Measurements from ENCODE around the gene KANK2. TPM values are rescaled to one million over a fixed set of nuclear protein-coding genes. Genes with fewer than 3 reads are reported as not detected.

The KANK2 gene
- total RNA-seq: 378 and 380 TPM in 2 replicates

GRCh38 chr19:11197291-11198174, at the start of gene KANK2:
KANK2 (minus strand) TSS chr19:11197545; CDS start chr19:11194511, 3,034 bp downstream.

GRCh38 chr19:11239377-11240000, 42.1 kb upstream of the KANK2 start, which contains the start of gene ANGPTL8:
ANGPTL8 (plus strand) TSS chr19:11239619; CDS start chr19:11239638, 19 bp downstream.

GRCh38 chr19:11155373-11156120, 41.8 kb downstream of the KANK2 start, which contains the start of gene SPC24:
SPC24 (minus strand) TSS chr19:11155782; CDS start chr19:11155776, 6 bp downstream.

Other genes with a start within 250 kb of the KANK2 start
- 64.4 and 77.7 TPM in 2 replicates for gene SMARCA4, start 236.5 kb downstream of the KANK2 start, total RNA-seq
- 406 and 458 TPM in 2 replicates for gene LDLR, start 108.1 kb downstream of the KANK2 start, total RNA-seq
- gene SPC24, start 41.8 kb downstream of the KANK2 start, total RNA-seq: 4.2 and 9.0 TPM in 2 replicates
- not detected in 2 replicates for gene ANGPTL8, start 42.1 kb upstream of the KANK2 start, total RNA-seq
- gene DOCK6, start 65.0 kb upstream of the KANK2 start, total RNA-seq: 15.9 and 19.3 TPM in 2 replicates
- not detected in 2 replicates for gene TSPAN16, start 98.6 kb upstream of the KANK2 start, total RNA-seq
- gene RAB3D, start 142.1 kb upstream of the KANK2 start, total RNA-seq: 23.7 and 24.3 TPM in 2 replicates
- 51.1 and 82.2 TPM in 2 replicates for gene TMEM205, start 148.7 kb upstream of the KANK2 start, total RNA-seq
- 6.1 and 10.5 TPM in 2 replicates for gene CCDC159, start 149.0 kb upstream of the KANK2 start, total RNA-seq
- 24.2 and 26.5 TPM in 2 replicates for gene PLPPR2, start 157.9 kb upstream of the KANK2 start, total RNA-seq
- 0.97 TPM in 2 replicates for gene SWSAP1, start 177.1 kb upstream of the KANK2 start, total RNA-seq
- gene EPOR, start 186.8 kb upstream of the KANK2 start, total RNA-seq: 2.3 and 2.8 TPM in 2 replicates
- 0.16 and 1.6 TPM in 2 replicates for gene RGL3, start 221.8 kb upstream of the KANK2 start, total RNA-seq
- gene ODAD3, start 237.6 kb upstream of the KANK2 start, total RNA-seq: 0.32 and 0.36 TPM in 2 replicates
- 131 and 134 TPM in 2 replicates for gene PRKCSH, start 238.1 kb upstream of the KANK2 start, total RNA-seq

Data from hair follicle dermal papilla cell (primary cell).